Measurements from ENCODE around the gene GREM2. TPM values are rescaled to one million over a fixed set of nuclear protein-coding genes. Genes with fewer than 3 reads are reported as not detected.

The GREM2 gene
- total RNA-seq, 1 experiment from 2014 or later = not detected

GRCh38 chr1:240599830-240600229, 12.1 kb downstream of the GREM2 start:
- POLR2A ChIA-PET (ENCODE audit: unreplicated experiment) = no interaction called here
- Histone ChIP-seq H3K27me3 (ENCODE audit: insufficient read depth, low read depth) (peaks cover 51% of the 10 kb centered on the region; the same call in 1 of the 2 replicates), H3K4me3 (no peak overlapping the region), H3K79me2 (ENCODE audit: low read depth) (no peaks in the 10 kb centered on the region), H4K20me1 (ENCODE audit: insufficient read depth) (no peaks in the 10 kb centered on the region), H3K4me2 (no peak overlapping the region), H2AFZ (no peak overlapping the region), H3F3A (ENCODE audit: insufficient read depth, low read depth) (no peaks in the 10 kb centered on the region), H3K27ac (no peak overlapping the region), H3K36me3 (ENCODE audit: low read depth) (no peaks in the 10 kb centered on the region), H3K9me2 (ENCODE audit: insufficient read depth) (no peaks in the 10 kb centered on the region), H3K9me3 (ENCODE audit: insufficient read depth, low read depth) (no peaks in the 10 kb centered on the region), H3K4me1 (replicated peaks; ENCODE audit: insufficient read depth) (no peaks in the 10 kb centered on the region)
- DNase-seq = no peak
- TF ChIP-seq CTCF (conservative IDR thresholded peaks at IDR 0.05) (no peak), EZH2 (IDR thresholded peaks at IDR 0.05; ENCODE audit: low read depth) (no peak)
- CTCF ChIA-PET = no interaction called here
- BruUV-seq (replicated peaks) = no TSS peak
- intact Hi-C loops (cut with micrococcal nuclease; ENCODE audit: unreplicated experiment) = no loop called here

GRCh38 chr1:240599299-240599698, 12.7 kb downstream of the GREM2 start:
- POLR2A ChIA-PET (ENCODE audit: unreplicated experiment) = no interaction called here
- Histone ChIP-seq H3K36me3 (ENCODE audit: low read depth) (no peaks in the 10 kb centered on the region), H3K9me2 (ENCODE audit: insufficient read depth) (no peaks in the 10 kb centered on the region), H3K4me2 (no peak overlapping the region), H3K9me3 (ENCODE audit: insufficient read depth, low read depth) (no peaks in the 10 kb centered on the region), H3K4me3 (no peak overlapping the region), H3K27me3 (ENCODE audit: insufficient read depth, low read depth) (peaks cover 48% of the 10 kb centered on the region; the same call in 1 of the 2 replicates), H2AFZ (no peak overlapping the region), H3K79me2 (ENCODE audit: low read depth) (no peaks in the 10 kb centered on the region), H4K20me1 (ENCODE audit: insufficient read depth) (no peaks in the 10 kb centered on the region), H3K27ac (no peak overlapping the region), H3F3A (ENCODE audit: insufficient read depth, low read depth) (no peaks in the 10 kb centered on the region), H3K4me1 (replicated peaks; ENCODE audit: insufficient read depth) (no peaks in the 10 kb centered on the region)
- no TSS peak for BruUV-seq (replicated peaks)
- no peak for TF ChIP-seq EZH2 (IDR thresholded peaks at IDR 0.05; ENCODE audit: low read depth)
- TF ChIP-seq CTCF (conservative IDR thresholded peaks at IDR 0.05) = no peak
- DNase-seq = no peak
- CTCF ChIA-PET = no interaction called here
- intact Hi-C loops (cut with micrococcal nuclease; ENCODE audit: unreplicated experiment) = no loop called here

- no peaks in the 10 kb centered on the region for H3K79me2 ChIP-seq (ENCODE audit: low read depth)
- H3K4me1 ChIP-seq (replicated peaks; ENCODE audit: insufficient read depth) = no peaks in the 10 kb centered on the region
- DNase-seq = no peak
- no peaks in the 10 kb centered on the region for H3K9me2 ChIP-seq (ENCODE audit: insufficient read depth)
- no peak overlapping the region for H2AFZ ChIP-seq
- H3K9me3 ChIP-seq (ENCODE audit: insufficient read depth, low read depth) = no peaks in the 10 kb centered on the region
- no peak overlapping the region for H3K4me2 ChIP-seq
- no peaks in the 10 kb centered on the region for H3F3A ChIP-seq (ENCODE audit: insufficient read depth, low read depth)
- no peaks in the 10 kb centered on the region for H3K36me3 ChIP-seq (ENCODE audit: low read depth)
- no peaks in the 10 kb centered on the region for H4K20me1 ChIP-seq (ENCODE audit: insufficient read depth)
- H3K27ac ChIP-seq = no peak overlapping the region
- intact Hi-C loops (cut with micrococcal nuclease; ENCODE audit: unreplicated experiment) = no loop called here
- BruUV-seq (replicated peaks) = no TSS peak
- H3K4me3 ChIP-seq = no peak overlapping the region
- peaks cover 47% of the 10 kb centered on the region; the same call in 1 of the 2 replicates for H3K27me3 ChIP-seq (ENCODE audit: insufficient read depth, low read depth)
- POLR2A ChIA-PET (ENCODE audit: unreplicated experiment) = no interaction called here
- CTCF ChIA-PET = no interaction called here
- no peak for TF ChIP-seq EZH2 (IDR thresholded peaks at IDR 0.05; ENCODE audit: low read depth)
- no peak for TF ChIP-seq CTCF (conservative IDR thresholded peaks at IDR 0.05)
Measured at GRCh38 chr1:240598216-240599001, 13.5 kb downstream of the GREM2 start.
